Erythroblast (primary cell): ENCODE data around the gene PPP2R2C.

Source experiments
- GATA1 ChIP-seq: IDR thresholded peaks from 2 replicates; pipeline ENCODE4 v1.6.1; 2011; ENCODE audit warnings: low read depth, mild to moderate bottlenecking, control low read depth, low read length, moderate library complexity
- POLR2A ChIP-seq: IDR thresholded peaks from 2 replicates; pipeline ENCODE4 v1.6.1; 2011; ENCODE audit warnings: mild to moderate bottlenecking, low read length

GRCh38 chr4:6342530-6343293 lies 129.7 kb downstream of the PPP2R2C start:
- no peak for TF ChIP-seq POLR2A
- TF ChIP-seq GATA1: no peak
